ENCODE measurements around the gene PPM1H. TPM values are rescaled to one million over a fixed set of nuclear protein-coding genes. Genes with fewer than 3 reads are reported as not detected.

The PPM1H gene
- total and polyA plus RNA-seq, 2 of the 8 experiments (the other 6 are each of a cell fraction or from before 2014, with no cell fraction given): 16.4 to 36.1 TPM

- Histone ChIP-seq H4K5ac (ENCODE audit: insufficient read length, low read depth, low read length) (no peak overlapping the region), H3K4me1 (replicated peaks in 1 of 4; ENCODE audit: control insufficient read depth in 3 of 4, insufficient read depth in 4 of 4, low read length in 3 of 4) (peaks cover 0 to 6% (median 3%) of the 10 kb centered on the region in 4 experiments; a peak in 3 of 7 replicates), H3K9ac (replicated peaks in 1 of 4; ENCODE audit: extremely low read depth in 1 of 4, low read depth in 3 of 4, low read length in 3 of 4) (no peak overlapping the region), H3K36me3 (ENCODE audit: control insufficient read depth in 2 of 4, insufficient read depth in 4 of 4, low read length in 3 of 4) (no peaks in the 10 kb centered on the region), H3K4me3 (ENCODE audit: extremely low read depth in 1 of 4, insufficient read depth in 2 of 4, low read depth in 3 of 4, low read length in 4 of 4) (no peak overlapping the region), H3K27ac (ENCODE audit: low read depth, low read length) (no peak overlapping the region), H2AK5ac (ENCODE audit: low read depth, low read length) (no peak overlapping the region), H3K56ac (replicated peaks; ENCODE audit: insufficient read length, low read depth, low read length) (no peak overlapping the region), H2BK120ac (replicated peaks; ENCODE audit: low read depth, low read length) (no peak overlapping the region), H3K4ac (replicated peaks; ENCODE audit: insufficient read length, low read depth, low read length) (no peak overlapping the region), H4K91ac (replicated peaks; ENCODE audit: insufficient read length, low read length) (no peak overlapping the region), H3K79me1 (ENCODE audit: low read depth, low read length) (no peaks in the 10 kb centered on the region), H3K9me3 (ENCODE audit: insufficient read depth in 2 of 2, low read depth in 1 of 2, low read length in 1 of 2) (no peaks in the 10 kb centered on the region), H2BK20ac (ENCODE audit: low read length) (no peak overlapping the region), H3K14ac (ENCODE audit: insufficient read length) (no peak overlapping the region), H3K4me2 (ENCODE audit: insufficient read depth in 1 of 2, low read depth in 2 of 2, low read length in 2 of 2) (no peak overlapping the region), H3K27me3 (replicated peaks in 1 of 4; ENCODE audit: control insufficient read depth in 3 of 4, extremely low read depth in 1 of 4, insufficient read depth in 3 of 4, low read length in 3 of 4) (no peaks in the 10 kb centered on the region), H2BK5ac (ENCODE audit: low read depth, low read length) (no peak overlapping the region), H2BK15ac (ENCODE audit: low read length) (no peak overlapping the region), H4K8ac (ENCODE audit: extremely low read depth, insufficient read depth, low read length) (no peak overlapping the region), H2BK12ac (ENCODE audit: low read depth, low read length) (no peak overlapping the region), H3K23ac (ENCODE audit: insufficient read length) (no peak overlapping the region), H3K18ac (ENCODE audit: extremely low read depth, low read length) (no peak overlapping the region), H3K79me2 (ENCODE audit: control insufficient read depth in 1 of 2, insufficient read depth in 2 of 2, low read length in 2 of 2) (no peaks in the 10 kb centered on the region), H3K23me2 (ENCODE audit: low read depth, low read length) (no peaks in the 10 kb centered on the region), H2AFZ (ENCODE audit: low read length) (no peak overlapping the region), H4K20me1 (replicated peaks in 1 of 2; ENCODE audit: control insufficient read depth in 1 of 2, insufficient read depth in 2 of 2, low read length in 2 of 2) (no peaks in the 10 kb centered on the region)
- TF ChIP-seq JUN (IDR thresholded peaks at IDR 0.05; ENCODE audit: low read depth, low read length): no peak
- no peak for TF ChIP-seq NRF1 (IDR thresholded peaks at IDR 0.05; ENCODE audit: low read depth, low read length)
- no peak for TF ChIP-seq EZH2 (IDR thresholded peaks at IDR 0.05; ENCODE audit: low read depth, low read length, severe bottlenecking)
- no peak for TF ChIP-seq MAX (IDR thresholded peaks at IDR 0.05)
- TF ChIP-seq CREB1 (IDR thresholded peaks at IDR 0.05): no peak
- TF ChIP-seq CBX5 (IDR thresholded peaks at IDR 0.05; ENCODE audit: low read depth, low read length): no peak
- TF ChIP-seq ATF2 (IDR thresholded peaks at IDR 0.05; ENCODE audit: low read length): no peak
- no peak for TF ChIP-seq CHD1 (IDR thresholded peaks at IDR 0.05; ENCODE audit: low read depth, low read length)
- TF ChIP-seq ZNF274 (IDR thresholded peaks at IDR 0.05; ENCODE audit: borderline replicate concordance, extremely low read depth, low read length): no peak
- TF ChIP-seq HDAC6 (IDR thresholded peaks at IDR 0.05; ENCODE audit: low read depth, low read length): no peak
- TF ChIP-seq KDM1A (IDR thresholded peaks at IDR 0.05; ENCODE audit: borderline replicate concordance, low read length): no peak
- no peak for FAIRE-seq
- POLR2A ChIA-PET (ENCODE audit: partially characterized antibody): interaction anchor here (1.4 kb wide), 2 partner anchors 38 to 178 kb away, joined by 3 to 4 read pairs; no protein-coding TSS in a partner anchor
- CTCF ChIA-PET (ENCODE audit: partially characterized antibody): interaction anchor here (0.8 to 10.5 kb wide), 9 partner anchors 10 to 238 kb away, joined by 3 to 96 read pairs (median 3); no protein-coding TSS in a partner anchor
- no peak for DNase-seq (ENCODE audit: low read depth in 1 of 2, low spot score in 2 of 2)
Observed at GRCh38 chr12:62779488-62779887, 155.5 kb downstream of the PPM1H start.
